Body of pancreas (tissue), 4 donors: ENCODE results near the gene TEAD1. TPM values are rescaled to one million over a fixed set of nuclear protein-coding genes. Genes with fewer than 3 reads are reported as not detected.
A peak's percentile ranks its signal among the peaks of the same experiment; 100 is the strongest.

Experiments
- ATAC-seq: fragments of 150-250 bp; one replicate; pipeline ENCODE4 v1.9.1; 2016
- DNase-seq, 4 donors: peaks; one replicate each; pipeline ENCODE4 v3.0.0-alpha.2; 2019
- H3K27ac ChIP-seq, 4 donors: fragments of 200-600 bp; sonication (generic); 1 replicate in 3 of 4; 2 replicates in 1 of 4; pipeline versions ENCODE4 v1.5.1 to v1.6.1; 2016 to 2019; ENCODE audit warnings: mild to moderate bottlenecking in 1 of 4, mixed read lengths in 1 of 4, moderate library complexity in 1 of 4
- H3K27me3 ChIP-seq, 2 donors: fragments of 200-600 bp; sonication (generic); one replicate each; pipeline ENCODE4 v1.6.0; 2016; ENCODE audit warnings: mild to moderate bottlenecking in 1 of 2
- H3K36me3 ChIP-seq, 2 donors: fragments of 200-600 bp; sonication (generic); replicated peaks in 1 of 2; 2 replicates each; pipeline ENCODE4 v1.5.1; 2016; ENCODE audit warnings: low read depth in 2 of 2; ENCODE audit not compliant: insufficient read depth in 1 of 2
- H3K4me1 ChIP-seq: fragments of 200-600 bp; sonication (generic); one replicate; pipeline ENCODE4 v1.6.0; 2016
- H3K4me3 ChIP-seq, 2 donors: fragments of 200-600 bp; sonication (generic); 1 replicate in 1 of 2; 2 replicates in 1 of 2; pipeline ENCODE4 v1.5.1; 2016 to 2019
- H3K9me3 ChIP-seq, 3 donors: fragments of 200-600 bp; sonication (generic); 1 replicate in 2 of 3; 2 replicates in 1 of 3; pipeline ENCODE4 v1.5.1; 2016
- POLR2A ChIP-seq, 3 donors: fragments of 450-650 bp; IDR thresholded peaks; one replicate each; pipeline ENCODE4 v1.6.1; 2016; ENCODE audit warnings: antibody characterized with exemption in 3 of 3, mild to moderate bottlenecking in 2 of 3
- WGBS, 2 donors: methylation state at CpG; one replicate each; pipeline ENCODE4 v1.1.5; 2017; 5-methylcytosine and 5-hydroxymethylcytosine counted together
- intact Hi-C: fragments of 100-400 bp; cut with DNase I; formaldehyde crosslinking; loops from one replicate; pipeline ENCODE4 v1.15.1; 2023
- total RNA-seq, 2 donors: library from RNA; depleted of rRNA; stranded (reverse); fragments of >200 nt; gene quantifications; one replicate each; pipeline ENCODE4 v1.1.0, GENCODE V29; 2016
- TF ChIP-seq, protein P1 (sequence below), 7 experiments: fragments of 450-650 bp in 4 of 7; fragments of 200-600 bp in 3 of 7; sonication (generic) in 3 of 7; IDR thresholded peaks; one replicate each; pipeline ENCODE4 v1.5.1; 2016 to 2019; ENCODE audit warnings: antibody characterized with exemption in 7 of 7

The TEAD1 gene
- total RNA-seq, 2 donors from 2014 or later = 36.9 to 55.0 TPM

DNA sequence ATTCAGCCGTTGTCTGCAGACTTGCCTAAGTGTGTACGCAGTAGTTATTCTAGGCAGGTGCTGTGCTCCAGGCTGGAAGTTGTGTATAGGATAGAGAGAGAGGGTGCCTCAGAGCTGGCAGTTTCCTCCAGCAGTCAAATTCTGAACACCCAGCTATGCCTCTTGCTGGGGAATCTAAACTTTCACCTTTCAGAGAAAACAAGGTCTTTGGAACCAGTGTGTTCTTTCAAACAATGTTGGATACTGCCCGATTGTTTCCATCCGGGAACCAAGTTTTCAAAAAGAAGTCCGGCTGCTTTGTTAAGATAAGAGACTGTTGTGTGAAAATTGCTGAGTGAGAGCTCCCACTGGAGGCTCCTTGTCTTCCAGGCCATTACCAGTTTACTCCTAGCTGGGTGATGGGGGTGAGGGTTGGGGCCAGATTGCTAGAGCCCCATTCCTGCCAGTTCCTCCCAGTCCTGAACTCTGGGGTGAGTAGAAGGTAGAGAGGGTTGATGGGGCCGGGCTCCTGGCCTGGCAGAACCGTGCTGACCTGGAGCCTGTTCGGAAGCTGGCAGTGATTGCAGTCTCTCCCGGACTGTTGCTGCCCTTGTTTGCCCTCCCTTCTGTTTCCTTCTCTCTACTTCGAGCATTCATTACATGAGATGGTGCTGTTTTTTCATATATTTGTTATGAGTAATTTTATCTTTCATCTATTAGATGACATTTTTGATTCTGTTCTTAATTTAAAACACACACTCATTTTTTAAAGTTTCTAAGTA lies 150.2 kb downstream of the TEAD1 start:
- no peaks in the 10 kb centered on the region for H3K27me3 ChIP-seq
- ATAC-seq = peak; percentile 43
- H3K9me3 ChIP-seq = no peaks in the 10 kb centered on the region
- H3K4me1 ChIP-seq = peaks cover 57% of the 10 kb centered on the region
- 10 to 12% methylated on average over 10 of the region's 10 CpGs for WGBS, 2 donors
- TF ChIP-seq, protein P1, sequence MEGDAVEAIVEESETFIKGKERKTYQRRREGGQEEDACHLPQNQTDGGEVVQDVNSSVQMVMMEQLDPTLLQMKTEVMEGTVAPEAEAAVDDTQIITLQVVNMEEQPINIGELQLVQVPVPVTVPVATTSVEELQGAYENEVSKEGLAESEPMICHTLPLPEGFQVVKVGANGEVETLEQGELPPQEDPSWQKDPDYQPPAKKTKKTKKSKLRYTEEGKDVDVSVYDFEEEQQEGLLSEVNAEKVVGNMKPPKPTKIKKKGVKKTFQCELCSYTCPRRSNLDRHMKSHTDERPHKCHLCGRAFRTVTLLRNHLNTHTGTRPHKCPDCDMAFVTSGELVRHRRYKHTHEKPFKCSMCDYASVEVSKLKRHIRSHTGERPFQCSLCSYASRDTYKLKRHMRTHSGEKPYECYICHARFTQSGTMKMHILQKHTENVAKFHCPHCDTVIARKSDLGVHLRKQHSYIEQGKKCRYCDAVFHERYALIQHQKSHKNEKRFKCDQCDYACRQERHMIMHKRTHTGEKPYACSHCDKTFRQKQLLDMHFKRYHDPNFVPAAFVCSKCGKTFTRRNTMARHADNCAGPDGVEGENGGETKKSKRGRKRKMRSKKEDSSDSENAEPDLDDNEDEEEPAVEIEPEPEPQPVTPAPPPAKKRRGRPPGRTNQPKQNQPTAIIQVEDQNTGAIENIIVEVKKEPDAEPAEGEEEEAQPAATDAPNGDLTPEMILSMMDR (IDR thresholded peaks at IDR 0.05) = peak in 4 of 7 experiments; percentile 10 to 44 (median 32)
- peak in 1 of 3 donors; percentile 10 for TF ChIP-seq POLR2A (IDR thresholded peaks at IDR 0.05)
- no peaks in the 10 kb centered on the region for H3K36me3 ChIP-seq
- intact Hi-C loops = no loop called here
- H3K27ac ChIP-seq = peak overlapping the region; percentile 47 to 83 (median 77)
- DNase-seq = peak; percentile 34 to 61 (median 46)
- H3K4me3 ChIP-seq = no peak overlapping the region

DNA sequence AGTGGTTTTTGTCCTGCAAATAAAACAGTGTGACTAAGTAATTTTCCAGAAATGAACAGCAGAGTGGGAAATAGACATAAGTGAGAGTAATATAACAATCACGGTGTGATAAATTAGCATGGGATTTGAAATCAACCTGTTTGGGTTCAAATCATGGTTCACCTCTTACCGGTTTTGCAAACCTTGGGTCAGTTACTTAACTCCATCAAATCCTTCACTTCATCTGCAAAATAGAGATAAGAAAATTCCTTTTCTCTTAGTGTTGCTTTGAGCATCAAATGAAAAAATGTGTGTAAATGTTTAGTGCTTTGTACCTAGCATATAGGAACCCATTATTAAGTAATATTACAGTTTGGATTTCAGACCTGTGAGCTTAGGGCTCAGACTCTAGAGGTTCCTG lies 152.2 kb downstream of the TEAD1 start:
- H3K36me3 ChIP-seq = no peaks in the 10 kb centered on the region
- no peaks in the 10 kb centered on the region for H3K9me3 ChIP-seq
- 69 to 72% methylated on average over 2 of the region's 2 CpGs for WGBS, 2 donors
- peaks cover 66% of the 10 kb centered on the region for H3K4me1 ChIP-seq
- ATAC-seq (no peak), DNase-seq (no peak)
- intact Hi-C loops = no loop called here
- H3K4me3 ChIP-seq = no peak overlapping the region
- H3K27me3 ChIP-seq = no peaks in the 10 kb centered on the region
- H3K27ac ChIP-seq = peak overlapping the region in 2 of 4 donors; percentile 12 to 81
- TF ChIP-seq, protein P1 (IDR thresholded peaks at IDR 0.05) = no peak
- TF ChIP-seq POLR2A (IDR thresholded peaks at IDR 0.05) = no peak

DNA sequence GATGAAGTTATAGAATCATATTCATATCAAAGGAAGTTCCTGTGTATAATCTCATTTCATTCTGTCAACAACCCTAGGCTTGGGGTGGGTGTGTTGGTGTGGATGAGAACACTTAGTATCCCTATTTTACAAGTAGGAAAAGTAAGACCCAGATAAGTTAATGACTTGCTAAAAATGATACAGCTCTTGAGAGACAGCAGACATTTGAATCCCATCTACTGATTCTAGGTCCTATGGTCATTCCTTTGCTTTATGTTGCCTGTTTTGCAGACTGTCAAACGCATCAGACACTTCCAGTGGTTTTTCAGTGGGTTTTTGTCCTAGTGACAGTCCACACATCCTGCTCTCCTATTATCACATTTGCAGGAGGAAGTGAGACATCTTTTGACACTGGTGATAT lies 153.1 kb downstream of the TEAD1 start:
- peaks cover 73% of the 10 kb centered on the region for H3K4me1 ChIP-seq

GRCh38 chr11:12827929-12828812 lies 153.9 kb downstream of the TEAD1 start:
- peaks cover 79% of the 10 kb centered on the region for H3K4me1 ChIP-seq
- TF ChIP-seq, protein P1 (IDR thresholded peaks at IDR 0.05) = no peak
- TF ChIP-seq POLR2A (IDR thresholded peaks at IDR 0.05) = peak in 2 of 3 donors; percentile 70 to 72
- no peaks in the 10 kb centered on the region for H3K9me3 ChIP-seq
- H3K27ac ChIP-seq = peak overlapping the region; percentile 81 to 90 (median 82)
- H3K4me3 ChIP-seq = peak overlapping the region; percentile 18 to 27
- peak; percentile 81 for ATAC-seq
- H3K36me3 ChIP-seq = no peaks in the 10 kb centered on the region
- DNase-seq = peak; percentile 63 to 77 (median 72)
- H3K27me3 ChIP-seq = no peaks in the 10 kb centered on the region
- intact Hi-C loops = no loop called here
- 1% methylated on average over 17 of the region's 17 CpGs for WGBS, 2 donors

More for the DNA sequence above, 153.1 kb downstream of the TEAD1 start:
- ATAC-seq (no peak), DNase-seq (no peak)
- H3K27me3 ChIP-seq = no peaks in the 10 kb centered on the region
- H3K27ac ChIP-seq = peak overlapping the region; percentile 81 to 90 (median 82)
- intact Hi-C loops = no loop called here
- H3K36me3 ChIP-seq = no peaks in the 10 kb centered on the region
- TF ChIP-seq POLR2A (IDR thresholded peaks at IDR 0.05) = no peak
- TF ChIP-seq, protein P1 (IDR thresholded peaks at IDR 0.05) = no peak
- H3K4me3 ChIP-seq = peak overlapping the region in 1 of 2 donors; percentile 27
- no peaks in the 10 kb centered on the region for H3K9me3 ChIP-seq
- 41% methylated on average over 1 of the region's 1 CpG for WGBS, 2 donors
